ENCODE measurements around the gene AKR1B15. TPM values are rescaled to one million over a fixed set of nuclear protein-coding genes. Genes with fewer than 3 reads are reported as not detected.

The AKR1B15 gene
- polyA plus RNA-seq, 2 of the 4 experiments (the other 2 are of a cell fraction) = 17.9 to 24.7 TPM

DNA sequence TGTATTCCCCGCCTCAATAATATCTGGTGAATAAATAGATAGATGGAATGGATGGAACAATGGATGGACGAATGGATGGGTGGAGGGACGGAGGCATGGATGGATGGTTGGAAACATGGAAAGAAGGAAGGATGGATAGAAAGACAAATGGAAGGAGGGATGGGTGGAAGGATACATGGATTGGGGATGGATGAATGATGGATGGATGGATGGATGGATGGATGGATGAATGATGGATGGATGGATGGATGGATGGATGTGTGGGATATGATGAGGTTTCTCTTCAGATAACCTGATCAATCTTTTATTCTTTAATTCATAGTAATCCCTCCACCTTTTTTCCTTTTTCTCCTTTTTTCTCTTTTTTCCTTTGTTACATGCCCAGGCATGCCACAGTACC, 3.0 kb upstream of the AKR1B15 start:
- no peak overlapping the region for H3K4me2 ChIP-seq
- DNase-seq (ENCODE audit: low read depth in 1 of 2, low spot score in 1 of 2) (no peak), FAIRE-seq (no peak), ATAC-seq (no peak)
- H3K4me3 ChIP-seq = no peak overlapping the region
- peak overlapping the region; percentile 79 to 86 for H3K27ac ChIP-seq
- ChIA-PET POLR2A (no interaction called here), CTCF (interaction anchor here (0.8 to 31.0 kb wide), 12 partner anchors 14 to 113 kb away, joined by 4 to 914 read pairs (median 22); partner anchors contain the start of gene AKR1B10)
- H3K4me1 ChIP-seq = peaks cover 80% of the 10 kb centered on the region
- TF ChIP-seq CHD4 (IDR thresholded peaks at IDR 0.05; ENCODE audit: borderline replicate concordance) (no peak), TFCP2L1 (CRISPR knock-in tag; IDR thresholded peaks at IDR 0.05) (0 out of 2 replicates have a peak, but pooled peaks have one; percentile 60), ZSCAN20 (CRISPR knock-in tag; IDR thresholded peaks at IDR 0.05) (no peak)
- TF ChIP-seq, protein P1, sequence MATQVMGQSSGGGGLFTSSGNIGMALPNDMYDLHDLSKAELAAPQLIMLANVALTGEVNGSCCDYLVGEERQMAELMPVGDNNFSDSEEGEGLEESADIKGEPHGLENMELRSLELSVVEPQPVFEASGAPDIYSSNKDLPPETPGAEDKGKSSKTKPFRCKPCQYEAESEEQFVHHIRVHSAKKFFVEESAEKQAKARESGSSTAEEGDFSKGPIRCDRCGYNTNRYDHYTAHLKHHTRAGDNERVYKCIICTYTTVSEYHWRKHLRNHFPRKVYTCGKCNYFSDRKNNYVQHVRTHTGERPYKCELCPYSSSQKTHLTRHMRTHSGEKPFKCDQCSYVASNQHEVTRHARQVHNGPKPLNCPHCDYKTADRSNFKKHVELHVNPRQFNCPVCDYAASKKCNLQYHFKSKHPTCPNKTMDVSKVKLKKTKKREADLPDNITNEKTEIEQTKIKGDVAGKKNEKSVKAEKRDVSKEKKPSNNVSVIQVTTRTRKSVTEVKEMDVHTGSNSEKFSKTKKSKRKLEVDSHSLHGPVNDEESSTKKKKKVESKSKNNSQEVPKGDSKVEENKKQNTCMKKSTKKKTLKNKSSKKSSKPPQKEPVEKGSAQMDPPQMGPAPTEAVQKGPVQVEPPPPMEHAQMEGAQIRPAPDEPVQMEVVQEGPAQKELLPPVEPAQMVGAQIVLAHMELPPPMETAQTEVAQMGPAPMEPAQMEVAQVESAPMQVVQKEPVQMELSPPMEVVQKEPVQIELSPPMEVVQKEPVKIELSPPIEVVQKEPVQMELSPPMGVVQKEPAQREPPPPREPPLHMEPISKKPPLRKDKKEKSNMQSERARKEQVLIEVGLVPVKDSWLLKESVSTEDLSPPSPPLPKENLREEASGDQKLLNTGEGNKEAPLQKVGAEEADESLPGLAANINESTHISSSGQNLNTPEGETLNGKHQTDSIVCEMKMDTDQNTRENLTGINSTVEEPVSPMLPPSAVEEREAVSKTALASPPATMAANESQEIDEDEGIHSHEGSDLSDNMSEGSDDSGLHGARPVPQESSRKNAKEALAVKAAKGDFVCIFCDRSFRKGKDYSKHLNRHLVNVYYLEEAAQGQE (IDR thresholded peaks at IDR 0.05) = 0 out of 2 replicates have a peak, but pooled peaks have one; percentile 0
- H3K9me3 ChIP-seq = no peaks in the 10 kb centered on the region
- WGBS (ENCODE audit: missing lambda C conversion rate) = 92% methylated on average over 3 of the region's 3 CpGs

GRCh38 chr7:134546955-134547354, 2.0 kb upstream of the AKR1B15 start:
- TF ChIP-seq RCOR1 (IDR thresholded peaks at IDR 0.05; ENCODE audit: low read depth, low read length) = no peak
- TF ChIP-seq CBX8 (IDR thresholded peaks at IDR 0.05) = no peak
- peak; percentile 39; the same call in 1 of the 2 replicates for TF ChIP-seq MAX (IDR thresholded peaks at IDR 0.05)
- no peak for TF ChIP-seq FOSB (CRISPR knock-in tag; IDR thresholded peaks at IDR 0.05)
- peak in 1 of 2 experiments; percentile 57; a peak in 2 of 5 replicates for TF ChIP-seq RAD21 (conservative IDR thresholded peaks at IDR 0.05 in 1 of 2, IDR thresholded peaks at IDR 0.05 in 1 of 2)
- TF ChIP-seq ESRRA (IDR thresholded peaks at IDR 0.05; ENCODE audit: borderline replicate concordance, low read length) = no peak
- no peak for TF ChIP-seq MYC (IDR thresholded peaks at IDR 0.05; ENCODE audit: borderline replicate concordance, low read length)
- no peak for TF ChIP-seq HEYL (CRISPR knock-in tag; IDR thresholded peaks at IDR 0.05)
- TF ChIP-seq, protein P2, sequence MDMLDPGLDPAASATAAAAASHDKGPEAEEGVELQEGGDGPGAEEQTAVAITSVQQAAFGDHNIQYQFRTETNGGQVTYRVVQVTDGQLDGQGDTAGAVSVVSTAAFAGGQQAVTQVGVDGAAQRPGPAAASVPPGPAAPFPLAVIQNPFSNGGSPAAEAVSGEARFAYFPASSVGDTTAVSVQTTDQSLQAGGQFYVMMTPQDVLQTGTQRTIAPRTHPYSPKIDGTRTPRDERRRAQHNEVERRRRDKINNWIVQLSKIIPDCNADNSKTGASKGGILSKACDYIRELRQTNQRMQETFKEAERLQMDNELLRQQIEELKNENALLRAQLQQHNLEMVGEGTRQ (IDR thresholded peaks at IDR 0.05) = no peak
- TF ChIP-seq RNF2 (IDR thresholded peaks at IDR 0.05; ENCODE audit: borderline replicate concordance, low read depth) = no peak
- peak overlapping the region; percentile 24; the same call in 2 of the 3 replicates for H3K4me3 ChIP-seq
- ChIA-PET POLR2A (interaction anchor here (1.2 to 1.8 kb wide), 4 partner anchors 19 to 557 kb away, joined by 4 to 7 read pairs (median 5); partner anchors contain the start of gene AKR1B10), CTCF (interaction anchor here (0.6 to 31.0 kb wide), 52 partner anchors 8 to 552 kb away, joined by 3 to 914 read pairs (median 5); partner anchors contain the start of genes AKR1B10 and SLC35B4)
- peak overlapping the region; percentile 79 to 86 for H3K27ac ChIP-seq
- H3K4me1 ChIP-seq = peaks cover 69% of the 10 kb centered on the region
- FAIRE-seq = peak; percentile 78
- WGBS (ENCODE audit: missing lambda C conversion rate) = 2% methylated on average over 1 of the region's 1 CpG
- peak in 1 of 2 experiments; percentile 79 for DNase-seq (ENCODE audit: low read depth in 1 of 2, low spot score in 1 of 2)
- H3K9me3 ChIP-seq = no peaks in the 10 kb centered on the region
- ATAC-seq = peak; percentile 28 to 38
- peak overlapping the region; percentile 76 for H3K4me2 ChIP-seq

GRCh38 chr7:134547397-134548054, 1.4 kb upstream of the AKR1B15 start:
- peak; percentile 54 to 74 for ATAC-seq
- Histone ChIP-seq H3K4me2 (peak overlapping the region; percentile 76), H3K4me1 (peaks cover 64% of the 10 kb centered on the region), H3K27ac (peak overlapping the region; percentile 79 to 86), H3K4me3 (peak overlapping the region; percentile 24), H3K9me3 (no peaks in the 10 kb centered on the region)
- WGBS (ENCODE audit: missing lambda C conversion rate) = 30% methylated on average over 16 of the region's 16 CpGs
- peak; percentile 85 to 97 for DNase-seq (ENCODE audit: low read depth in 1 of 2, low spot score in 1 of 2)
- ChIA-PET POLR2A (interaction anchor here (0.6 to 1.8 kb wide), 6 partner anchors 8 to 558 kb away, joined by 3 to 7 read pairs (median 4); partner anchors contain the start of gene AKR1B10), CTCF (interaction anchor here (0.6 to 31.0 kb wide), 60 partner anchors 9 to 553 kb away, joined by 3 to 914 read pairs (median 4); partner anchors contain the start of genes AKR1B10 and SLC35B4)
- peak; percentile 96 for TF ChIP-seq SMC3 (IDR thresholded peaks at IDR 0.05)
- peak; percentile 85; the same call in 1 of the 2 replicates for TF ChIP-seq PBX3 (IDR thresholded peaks at IDR 0.05)
- no peak for TF ChIP-seq EP300 (IDR thresholded peaks at IDR 0.05)
- peak; percentile 84 to 86 for TF ChIP-seq RAD21 (conservative IDR thresholded peaks at IDR 0.05 in 1 of 2, IDR thresholded peaks at IDR 0.05 in 1 of 2)
- peak in 1 of 2 experiments; percentile 58; a peak in 2 of 5 replicates for TF ChIP-seq JUN (IDR thresholded peaks at IDR 0.05)
- TF ChIP-seq FOSL2 (IDR thresholded peaks at IDR 0.05) = no peak
- 0 out of 2 replicates have a peak, but pooled peaks have one; percentile 4 for TF ChIP-seq FOSL2 (CRISPR knock-in tag; IDR thresholded peaks at IDR 0.05)
- TF ChIP-seq, protein P3, sequence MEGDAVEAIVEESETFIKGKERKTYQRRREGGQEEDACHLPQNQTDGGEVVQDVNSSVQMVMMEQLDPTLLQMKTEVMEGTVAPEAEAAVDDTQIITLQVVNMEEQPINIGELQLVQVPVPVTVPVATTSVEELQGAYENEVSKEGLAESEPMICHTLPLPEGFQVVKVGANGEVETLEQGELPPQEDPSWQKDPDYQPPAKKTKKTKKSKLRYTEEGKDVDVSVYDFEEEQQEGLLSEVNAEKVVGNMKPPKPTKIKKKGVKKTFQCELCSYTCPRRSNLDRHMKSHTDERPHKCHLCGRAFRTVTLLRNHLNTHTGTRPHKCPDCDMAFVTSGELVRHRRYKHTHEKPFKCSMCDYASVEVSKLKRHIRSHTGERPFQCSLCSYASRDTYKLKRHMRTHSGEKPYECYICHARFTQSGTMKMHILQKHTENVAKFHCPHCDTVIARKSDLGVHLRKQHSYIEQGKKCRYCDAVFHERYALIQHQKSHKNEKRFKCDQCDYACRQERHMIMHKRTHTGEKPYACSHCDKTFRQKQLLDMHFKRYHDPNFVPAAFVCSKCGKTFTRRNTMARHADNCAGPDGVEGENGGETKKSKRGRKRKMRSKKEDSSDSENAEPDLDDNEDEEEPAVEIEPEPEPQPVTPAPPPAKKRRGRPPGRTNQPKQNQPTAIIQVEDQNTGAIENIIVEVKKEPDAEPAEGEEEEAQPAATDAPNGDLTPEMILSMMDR (IDR thresholded peaks at IDR 0.05) = peak; percentile 100
- TF ChIP-seq HOXA7 (CRISPR knock-in tag; IDR thresholded peaks at IDR 0.05) = no peak
- TF ChIP-seq MAX (IDR thresholded peaks at IDR 0.05) = peak; percentile 1; the same call in 1 of the 2 replicates
- TF ChIP-seq PHF8 (IDR thresholded peaks at IDR 0.05; ENCODE audit: borderline replicate concordance, low read depth) = no peak
- peak; percentile 84 for FAIRE-seq
